Measurements from ENCODE around the gene SMIM44. TPM values are rescaled to one million over a fixed set of nuclear protein-coding genes. Genes with fewer than 3 reads are reported as not detected.
"Not testable (repeated sequence)": the region's sequence is repeated elsewhere in the genome, so short reads cannot be mapped to it uniquely, and the experiment has no call there.

SMIM44 gene
- polyA plus RNA-seq, 1 experiment: not detected

DNA sequence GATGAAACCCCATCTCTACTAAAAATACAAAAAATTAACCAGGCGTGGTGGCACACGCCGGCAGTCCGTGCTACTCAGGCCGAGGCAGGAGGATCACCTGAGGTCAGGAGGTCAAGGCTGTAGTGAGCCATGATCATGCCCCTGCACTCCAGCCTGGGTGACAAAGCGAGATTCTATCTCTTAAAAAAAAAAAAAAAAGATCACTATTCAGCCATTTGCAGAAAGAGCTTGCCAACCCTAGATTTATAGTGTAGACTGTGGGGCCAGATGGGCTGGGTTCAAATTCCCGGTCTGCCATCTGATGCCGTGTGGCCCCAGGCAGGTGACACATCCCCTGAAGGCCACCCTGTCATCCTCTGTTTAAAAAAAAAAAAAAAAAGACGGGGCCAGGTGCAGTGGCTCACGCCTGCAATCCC is 31.8 kb downstream of the SMIM44 start:
- TF ChIP-seq, protein P1, sequence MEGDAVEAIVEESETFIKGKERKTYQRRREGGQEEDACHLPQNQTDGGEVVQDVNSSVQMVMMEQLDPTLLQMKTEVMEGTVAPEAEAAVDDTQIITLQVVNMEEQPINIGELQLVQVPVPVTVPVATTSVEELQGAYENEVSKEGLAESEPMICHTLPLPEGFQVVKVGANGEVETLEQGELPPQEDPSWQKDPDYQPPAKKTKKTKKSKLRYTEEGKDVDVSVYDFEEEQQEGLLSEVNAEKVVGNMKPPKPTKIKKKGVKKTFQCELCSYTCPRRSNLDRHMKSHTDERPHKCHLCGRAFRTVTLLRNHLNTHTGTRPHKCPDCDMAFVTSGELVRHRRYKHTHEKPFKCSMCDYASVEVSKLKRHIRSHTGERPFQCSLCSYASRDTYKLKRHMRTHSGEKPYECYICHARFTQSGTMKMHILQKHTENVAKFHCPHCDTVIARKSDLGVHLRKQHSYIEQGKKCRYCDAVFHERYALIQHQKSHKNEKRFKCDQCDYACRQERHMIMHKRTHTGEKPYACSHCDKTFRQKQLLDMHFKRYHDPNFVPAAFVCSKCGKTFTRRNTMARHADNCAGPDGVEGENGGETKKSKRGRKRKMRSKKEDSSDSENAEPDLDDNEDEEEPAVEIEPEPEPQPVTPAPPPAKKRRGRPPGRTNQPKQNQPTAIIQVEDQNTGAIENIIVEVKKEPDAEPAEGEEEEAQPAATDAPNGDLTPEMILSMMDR (IDR thresholded peaks at IDR 0.05; ENCODE audit: low read depth, low read length): no peak
- Histone ChIP-seq H3K27ac (ENCODE audit: low read depth, low read length) (peak overlapping the region; percentile 98), H3K27me3 (ENCODE audit: control insufficient read depth, insufficient read depth, low read length) (no peaks in the 10 kb centered on the region), H3K9me3 (ENCODE audit: control insufficient read depth, insufficient read depth, low read length) (no peaks in the 10 kb centered on the region; the same call in 1 of the 2 replicates), H3K4me3 (ENCODE audit: low read depth, low read length) (no peak overlapping the region)
- no peak for DNase-seq (ENCODE audit: low read depth, low spot score)
- ChIA-PET POLR2A (no interaction called here), CTCF (interaction anchor here (0.7 to 1.7 kb wide), 3 partner anchors 22 to 146 kb away, joined by 3 to 5 read pairs (median 4); no protein-coding TSS in a partner anchor)

DNA sequence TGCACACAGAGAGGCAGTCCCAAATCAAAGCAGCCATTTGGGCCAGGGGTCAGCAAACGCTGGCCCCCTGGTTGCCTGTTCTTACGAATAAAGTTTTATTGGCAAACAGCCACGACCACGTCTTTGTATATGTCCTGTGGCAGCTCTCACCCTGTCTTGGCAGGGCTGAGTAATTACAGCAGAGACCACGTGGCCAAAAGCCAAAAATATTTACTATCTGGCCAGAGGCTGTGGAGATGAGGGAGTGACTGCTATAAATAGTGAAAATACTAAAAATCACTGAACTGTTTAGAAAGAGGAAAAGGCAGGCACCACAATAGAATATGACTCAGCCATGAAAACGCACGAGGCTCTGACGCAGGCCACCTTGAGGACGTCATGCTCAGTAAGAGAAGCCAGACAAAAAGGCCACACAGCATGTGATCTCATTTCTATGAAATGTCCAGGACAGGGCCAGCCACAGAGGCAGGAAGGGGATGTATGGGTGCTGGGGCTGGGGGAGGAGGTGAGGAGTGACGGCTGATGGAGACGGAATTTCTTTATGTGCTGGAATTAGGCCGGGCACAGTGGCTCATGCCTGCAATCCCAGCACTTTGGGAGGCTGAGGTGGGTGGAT is 32.3 kb downstream of the SMIM44 start:
- DNase-seq (ENCODE audit: low read depth, low spot score): peak; percentile 99
- Histone ChIP-seq H3K4me3 (ENCODE audit: low read depth, low read length) (no peak overlapping the region), H3K9me3 (ENCODE audit: control insufficient read depth, insufficient read depth, low read length) (no peaks in the 10 kb centered on the region; the same call in 1 of the 2 replicates), H3K27ac (ENCODE audit: low read depth, low read length) (peak overlapping the region; percentile 98), H3K27me3 (ENCODE audit: control insufficient read depth, insufficient read depth, low read length) (no peaks in the 10 kb centered on the region)
- ChIA-PET POLR2A (interaction anchor here (0.6 kb wide), 1 partner anchor 32 kb away, joined by 3 read pairs; the partner anchor contains the start of gene SMIM44), CTCF (interaction anchor here (1.0 to 1.7 kb wide), 3 partner anchors 21 to 34 kb away, joined by 3 to 5 read pairs (median 4); no protein-coding TSS in a partner anchor)
- TF ChIP-seq, protein P1 (IDR thresholded peaks at IDR 0.05; ENCODE audit: low read depth, low read length): no peak

DNA sequence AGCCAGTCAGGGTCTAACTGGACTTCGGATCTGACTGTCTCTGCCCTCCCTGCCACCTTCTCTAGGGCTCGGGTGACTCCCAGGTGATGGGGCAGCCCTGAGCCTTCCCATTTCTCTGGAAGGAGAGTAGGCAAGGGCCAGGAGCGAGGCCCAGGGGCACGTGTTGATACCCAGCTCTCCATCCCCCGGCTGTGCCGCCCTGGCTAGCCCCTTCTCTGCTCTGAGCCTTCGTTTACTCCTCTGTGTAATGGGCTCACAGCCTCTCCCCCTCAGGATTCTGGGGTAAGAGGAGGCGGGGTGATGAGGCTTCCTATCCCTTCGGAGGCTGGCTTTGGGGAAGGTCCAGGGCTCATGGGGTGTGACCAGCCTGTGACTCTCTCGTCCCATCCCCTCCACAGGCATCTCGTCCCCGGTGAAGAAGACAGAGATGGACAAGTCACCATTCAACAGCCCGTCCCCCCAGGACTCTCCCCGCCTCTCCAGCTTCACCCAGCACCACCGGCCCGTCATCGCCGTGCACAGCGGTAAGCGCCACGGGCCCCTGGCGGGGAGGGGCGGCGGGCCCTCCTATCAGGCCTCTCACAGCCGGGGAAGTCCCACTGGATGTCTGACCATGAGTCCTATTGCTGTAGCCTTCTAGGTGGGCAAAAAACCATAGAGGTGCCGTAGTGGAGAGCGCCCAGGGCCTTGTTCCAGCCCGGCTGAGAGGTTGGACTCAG is 34.5 kb downstream of the SMIM44 start:
- no peak for DNase-seq (ENCODE audit: low read depth, low spot score)
- Histone ChIP-seq H3K9me3 (ENCODE audit: control insufficient read depth, insufficient read depth, low read length) (no peaks in the 10 kb centered on the region; the same call in 1 of the 2 replicates), H3K27ac (ENCODE audit: low read depth, low read length) (no peak overlapping the region), H3K4me3 (ENCODE audit: low read depth, low read length) (no peak overlapping the region), H3K27me3 (ENCODE audit: control insufficient read depth, insufficient read depth, low read length) (no peaks in the 10 kb centered on the region)
- POLR2A ChIA-PET: no interaction called here
- CTCF ChIA-PET: no interaction called here
- TF ChIP-seq, protein P1 (IDR thresholded peaks at IDR 0.05; ENCODE audit: low read depth, low read length): no peak

GRCh38 chr19:3446657-3447056 is 36.6 kb downstream of the SMIM44 start:
- CTCF ChIA-PET: interaction anchor here (1.2 kb wide), 1 partner anchor 17 kb away, joined by 4 read pairs; no protein-coding TSS in a partner anchor

GRCh38 chr19:3444695-3445234 is 38.5 kb downstream of the SMIM44 start:
- no peak for DNase-seq (ENCODE audit: low read depth, low spot score)
- POLR2A ChIA-PET: no interaction called here
- Histone ChIP-seq H3K9me3 (ENCODE audit: control insufficient read depth, insufficient read depth, low read length) (no peaks in the 10 kb centered on the region; the same call in 1 of the 2 replicates), H3K27me3 (ENCODE audit: control insufficient read depth, insufficient read depth, low read length) (no peaks in the 10 kb centered on the region), H3K4me3 (ENCODE audit: low read depth, low read length) (no peak overlapping the region), H3K27ac (ENCODE audit: low read depth, low read length) (no peak overlapping the region)
- CTCF ChIA-PET: interaction anchor here (1.5 kb wide), 1 partner anchor 16 kb away, joined by 4 read pairs; no protein-coding TSS in a partner anchor
- TF ChIP-seq, protein P1 (IDR thresholded peaks at IDR 0.05; ENCODE audit: low read depth, low read length): no peak

More at GRCh38 chr19:3446657-3447056, 36.6 kb downstream of the SMIM44 start:
- H3K27me3 ChIP-seq (ENCODE audit: control insufficient read depth, insufficient read depth, low read length); POLR2A ChIA-PET; H3K4me3 ChIP-seq (ENCODE audit: low read depth, low read length); DNase-seq (ENCODE audit: low read depth, low spot score); H3K27ac ChIP-seq (ENCODE audit: low read depth, low read length); H3K9me3 ChIP-seq (ENCODE audit: control insufficient read depth, insufficient read depth, low read length): not testable (repeated sequence)
